ENCODE data around the gene TAS1R1.

DNA sequence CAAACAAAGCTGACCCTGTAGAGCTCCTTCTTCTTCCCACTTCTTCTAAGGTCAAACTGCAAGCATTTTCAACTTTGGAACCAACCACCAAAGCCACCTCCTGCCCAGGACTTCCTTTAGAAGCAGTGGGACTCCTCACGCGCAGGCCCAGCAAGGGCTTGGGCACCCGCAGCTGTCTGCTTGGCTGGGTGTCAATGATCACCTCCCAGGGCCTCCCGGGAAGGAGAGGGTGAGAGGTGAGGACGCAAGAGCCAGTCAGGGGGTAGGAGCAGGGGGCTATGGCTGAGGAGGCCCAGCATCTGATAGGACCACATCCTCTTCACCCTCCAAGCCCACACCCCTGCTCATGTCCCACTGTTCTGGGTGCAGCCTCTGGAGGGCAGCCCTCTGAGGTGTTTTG, 37.3 kb downstream of the TAS1R1 start:
- TF ChIP-seq, protein P1, sequence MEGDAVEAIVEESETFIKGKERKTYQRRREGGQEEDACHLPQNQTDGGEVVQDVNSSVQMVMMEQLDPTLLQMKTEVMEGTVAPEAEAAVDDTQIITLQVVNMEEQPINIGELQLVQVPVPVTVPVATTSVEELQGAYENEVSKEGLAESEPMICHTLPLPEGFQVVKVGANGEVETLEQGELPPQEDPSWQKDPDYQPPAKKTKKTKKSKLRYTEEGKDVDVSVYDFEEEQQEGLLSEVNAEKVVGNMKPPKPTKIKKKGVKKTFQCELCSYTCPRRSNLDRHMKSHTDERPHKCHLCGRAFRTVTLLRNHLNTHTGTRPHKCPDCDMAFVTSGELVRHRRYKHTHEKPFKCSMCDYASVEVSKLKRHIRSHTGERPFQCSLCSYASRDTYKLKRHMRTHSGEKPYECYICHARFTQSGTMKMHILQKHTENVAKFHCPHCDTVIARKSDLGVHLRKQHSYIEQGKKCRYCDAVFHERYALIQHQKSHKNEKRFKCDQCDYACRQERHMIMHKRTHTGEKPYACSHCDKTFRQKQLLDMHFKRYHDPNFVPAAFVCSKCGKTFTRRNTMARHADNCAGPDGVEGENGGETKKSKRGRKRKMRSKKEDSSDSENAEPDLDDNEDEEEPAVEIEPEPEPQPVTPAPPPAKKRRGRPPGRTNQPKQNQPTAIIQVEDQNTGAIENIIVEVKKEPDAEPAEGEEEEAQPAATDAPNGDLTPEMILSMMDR (IDR thresholded peaks at IDR 0.05; ENCODE audit: low read depth, low read length) = no peak
- no peak for TF ChIP-seq POLR2A (IDR thresholded peaks at IDR 0.05; ENCODE audit: extremely low read depth, insufficient read length)
- TF ChIP-seq, protein P2, sequence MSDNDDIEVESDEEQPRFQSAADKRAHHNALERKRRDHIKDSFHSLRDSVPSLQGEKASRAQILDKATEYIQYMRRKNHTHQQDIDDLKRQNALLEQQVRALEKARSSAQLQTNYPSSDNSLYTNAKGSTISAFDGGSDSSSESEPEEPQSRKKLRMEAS (IDR thresholded peaks at IDR 0.05; ENCODE audit: low read depth, low read length) = no peak

All from NB4 (cell line).